Stimulated activated CD4-positive, alpha-beta T cell treated with anti-CD3 and anti-CD28 coated beads, Interleukin-15, amount 100 ng/mL, for 48 hours (primary cell): ENCODE measurements around the gene TRIP13.
"Not testable (repeated sequence)": the region's sequence is repeated elsewhere in the genome, so short reads cannot be mapped to it uniquely, and the experiment has no call there.

Experiments used
- DNase-seq, 2 donors: peaks; one replicate each; pipeline ENCODE4 v3.0.0-alpha.2; 2020; ENCODE audit warnings: low read depth in 2 of 2

Gene TRIP13, protein sequence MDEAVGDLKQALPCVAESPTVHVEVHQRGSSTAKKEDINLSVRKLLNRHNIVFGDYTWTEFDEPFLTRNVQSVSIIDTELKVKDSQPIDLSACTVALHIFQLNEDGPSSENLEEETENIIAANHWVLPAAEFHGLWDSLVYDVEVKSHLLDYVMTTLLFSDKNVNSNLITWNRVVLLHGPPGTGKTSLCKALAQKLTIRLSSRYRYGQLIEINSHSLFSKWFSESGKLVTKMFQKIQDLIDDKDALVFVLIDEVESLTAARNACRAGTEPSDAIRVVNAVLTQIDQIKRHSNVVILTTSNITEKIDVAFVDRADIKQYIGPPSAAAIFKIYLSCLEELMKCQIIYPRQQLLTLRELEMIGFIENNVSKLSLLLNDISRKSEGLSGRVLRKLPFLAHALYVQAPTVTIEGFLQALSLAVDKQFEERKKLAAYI

DNA sequence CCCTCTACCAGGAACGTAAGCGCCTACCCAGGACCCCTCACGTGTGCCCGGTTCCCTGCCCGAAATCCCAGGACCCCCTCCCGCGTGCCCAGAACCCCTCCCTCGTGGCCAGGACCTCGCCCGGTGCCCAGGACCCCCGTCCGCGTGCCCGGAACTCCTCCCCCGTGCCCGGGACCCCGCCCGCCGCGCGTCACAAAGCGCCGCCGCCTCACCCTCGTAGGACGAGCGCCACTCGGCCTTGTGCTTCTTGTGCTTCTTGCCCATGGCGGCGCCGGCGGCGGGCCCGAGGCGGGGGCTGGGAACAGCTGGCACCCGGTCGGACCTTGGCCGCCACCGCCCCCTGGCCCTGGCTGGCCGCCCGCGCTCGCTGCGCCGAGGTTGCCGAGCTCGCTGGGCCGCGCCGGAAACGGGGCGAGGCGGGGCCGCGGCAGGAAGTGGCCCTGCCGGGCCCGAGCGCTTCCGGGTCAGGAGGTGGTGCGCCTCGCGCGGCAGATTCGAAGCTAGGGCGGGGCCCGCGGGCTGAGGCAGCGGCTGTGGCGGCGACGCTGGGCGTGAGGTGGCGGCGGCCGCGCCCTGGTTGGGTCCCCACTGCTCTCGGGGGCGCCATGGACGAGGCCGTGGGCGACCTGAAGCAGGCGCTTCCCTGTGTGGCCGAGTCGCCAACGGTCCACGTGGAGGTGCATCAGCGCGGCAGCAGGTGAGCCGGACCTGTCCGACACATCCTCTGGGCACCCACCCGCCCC lies at the start of gene TRIP13, which contains the start of gene BRD9:
TSS of gene TRIP13 (plus strand) at position 491 of the 743 bp plus-strand sequence. CDS start at position 606, 115 bp downstream.
TSS of gene BRD9 (minus strand) at position 408 of the 743 bp plus-strand sequence. CDS start at position 264, 144 bp downstream.
- peak; percentile 70 to 80 for DNase-seq

DNA sequence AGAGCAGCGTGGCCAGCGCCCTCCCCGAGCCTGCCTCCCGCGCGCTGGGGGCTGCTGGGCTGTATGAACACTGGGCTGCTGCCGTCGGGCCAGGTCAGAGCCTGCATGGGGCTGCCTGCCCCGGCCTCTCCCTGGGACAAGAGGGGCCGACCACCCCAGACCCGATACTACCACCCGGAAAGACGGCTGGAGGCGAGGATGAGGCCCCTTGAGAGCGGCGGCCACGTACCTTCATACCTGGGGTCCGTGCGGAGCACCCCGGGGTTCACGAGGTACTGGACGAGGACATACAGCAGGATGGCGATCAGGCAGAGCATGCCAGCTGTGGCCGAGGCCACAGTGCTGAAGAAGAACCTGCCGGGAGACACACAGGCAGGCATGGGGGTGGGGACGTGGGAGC lies 49.3 kb upstream of the TRIP13 start:
- DNase-seq, result not testable (repeated sequence)

DNA sequence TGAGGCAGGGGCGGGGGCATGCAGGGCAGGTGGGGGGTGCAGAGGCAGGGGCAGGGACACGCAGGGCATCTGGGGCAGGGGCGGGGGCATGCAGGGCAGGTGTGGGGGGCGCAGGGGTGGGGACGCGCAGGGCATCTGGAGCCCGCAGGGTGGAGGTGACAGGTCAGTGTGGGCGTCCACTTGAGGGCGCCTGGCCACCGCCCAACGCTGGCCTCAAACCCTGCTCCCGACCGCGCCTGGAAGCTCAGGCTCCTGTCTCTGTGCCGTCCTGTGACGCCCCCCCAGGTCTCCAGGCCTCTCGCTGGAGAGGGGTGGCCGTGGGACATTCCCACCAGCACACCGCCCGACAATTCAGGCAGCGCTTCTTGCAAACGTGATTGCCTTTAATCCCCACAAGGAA lies 48.8 kb upstream of the TRIP13 start:
- DNase-seq, result not testable (repeated sequence)

DNA sequence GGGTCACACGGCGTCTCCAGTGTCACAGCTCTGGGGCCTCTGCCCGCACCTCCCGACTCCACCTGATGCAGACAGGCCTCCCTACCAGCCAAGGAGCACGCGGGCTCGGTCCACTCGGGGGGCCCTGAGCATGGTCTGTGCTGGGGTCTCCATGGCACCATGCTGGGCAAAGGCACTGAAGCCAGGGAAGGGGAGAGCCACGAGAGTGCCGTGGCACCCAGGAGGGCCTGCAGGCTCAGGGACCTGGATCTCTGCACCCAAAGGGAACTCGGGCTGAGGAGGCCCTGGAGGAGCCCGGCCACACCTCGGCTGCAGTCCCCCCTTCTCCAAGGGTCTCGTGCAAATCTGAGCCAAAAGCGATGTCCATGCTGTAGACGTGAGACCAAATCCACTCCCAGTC lies 48.3 kb upstream of the TRIP13 start:
- not testable (repeated sequence) for DNase-seq

DNA sequence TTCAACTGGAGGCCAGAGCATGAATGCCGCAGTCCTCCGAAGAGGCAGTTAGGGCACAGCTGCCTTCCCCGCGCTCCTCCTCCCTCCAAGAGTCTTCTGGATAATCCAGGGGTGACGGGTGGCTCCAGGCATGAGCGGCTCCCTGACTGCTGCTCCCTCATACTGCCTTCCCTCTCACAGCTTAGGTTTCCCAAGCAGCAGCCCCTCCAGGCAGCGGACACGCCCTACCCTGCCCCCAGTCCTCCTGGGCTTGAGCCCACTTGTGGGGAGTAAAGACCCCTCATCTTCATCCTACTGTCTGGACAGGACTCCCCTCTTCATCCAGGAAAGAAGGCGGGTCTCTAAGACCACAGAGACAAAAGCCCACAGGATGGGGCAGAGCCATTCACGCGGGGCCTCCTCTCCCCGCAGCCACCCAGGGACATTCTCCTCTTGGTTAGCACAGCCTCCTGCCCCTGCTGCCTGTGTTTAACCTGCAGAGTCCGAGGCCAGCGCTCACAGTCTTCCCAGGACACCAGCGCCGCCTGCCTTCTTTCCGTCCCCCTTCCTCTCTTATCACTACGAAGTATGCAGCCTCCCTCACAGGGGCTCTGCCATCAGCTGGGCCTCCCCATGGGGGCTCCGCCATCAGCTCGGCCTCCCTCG lies 47.5 kb upstream of the TRIP13 start:
- not testable (repeated sequence) for DNase-seq

DNA sequence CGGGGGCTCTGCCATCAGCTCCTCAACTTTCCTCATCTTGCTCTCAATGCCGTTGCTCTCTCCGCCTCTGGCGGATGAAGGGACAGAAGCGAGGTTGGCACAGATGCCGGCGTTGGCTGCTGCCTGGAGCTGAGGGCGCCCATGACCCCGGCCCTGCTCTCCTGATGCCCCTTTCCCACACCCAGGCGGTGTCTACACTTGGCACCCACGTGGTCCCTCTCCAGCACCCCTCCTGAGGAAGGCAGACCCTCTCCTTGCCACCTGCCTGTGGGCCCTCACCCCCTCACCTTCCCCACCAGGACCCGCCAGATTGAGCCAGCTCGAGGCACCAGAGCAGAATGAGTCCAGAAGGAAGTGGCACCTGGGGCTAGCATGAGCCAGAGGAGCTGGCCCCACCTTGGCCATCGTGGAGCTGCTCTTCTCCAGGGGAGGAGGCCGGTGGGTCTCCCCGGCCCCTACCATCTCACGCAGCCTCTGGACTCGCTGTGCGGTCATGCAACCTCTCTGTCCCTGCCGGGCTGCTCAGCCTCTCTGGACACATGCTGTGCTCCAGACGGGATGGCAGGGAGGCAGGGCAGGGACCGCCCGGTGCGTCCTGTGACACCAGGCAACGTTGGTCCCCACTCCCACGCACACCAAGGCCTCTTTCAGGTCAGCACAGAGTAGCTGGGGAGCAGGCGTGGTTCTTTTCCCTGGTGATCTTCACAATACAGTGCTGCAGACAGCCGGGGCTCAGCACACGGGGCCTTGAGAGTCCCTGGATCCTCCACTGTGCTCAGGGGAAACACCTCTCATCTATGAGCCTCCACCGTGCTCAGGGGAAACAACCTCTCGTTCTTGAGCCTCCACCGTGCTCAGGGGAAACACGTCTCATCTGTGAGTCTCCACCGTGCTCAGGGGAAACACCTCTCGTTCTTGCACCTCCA lies 46.7 kb upstream of the TRIP13 start:
- not testable (repeated sequence) for DNase-seq

DNA sequence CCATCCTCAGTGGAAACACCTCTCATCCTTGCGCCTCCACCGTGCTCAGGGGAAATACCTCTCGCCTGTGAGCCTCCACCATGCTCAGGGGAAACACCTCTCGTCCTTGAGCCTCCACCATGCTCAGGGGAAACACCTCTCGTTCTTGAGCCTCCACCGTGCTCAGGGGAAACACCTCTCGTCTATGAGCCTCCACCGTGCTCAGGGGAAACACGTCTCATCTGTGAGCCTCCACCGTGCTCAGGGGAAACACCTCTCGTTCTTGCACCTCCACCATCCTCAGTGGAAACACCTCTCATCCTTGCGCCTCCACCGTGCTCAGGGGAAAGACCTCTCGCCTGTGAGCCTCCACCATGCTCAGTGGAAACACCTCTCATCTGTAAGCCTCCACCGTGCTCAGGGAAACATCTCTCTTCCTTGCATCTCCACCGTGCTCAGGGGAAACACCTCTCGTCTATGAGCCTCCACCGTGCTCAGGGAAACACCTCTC lies 46.0 kb upstream of the TRIP13 start:
- DNase-seq, result peak; percentile 13 to 23

DNA sequence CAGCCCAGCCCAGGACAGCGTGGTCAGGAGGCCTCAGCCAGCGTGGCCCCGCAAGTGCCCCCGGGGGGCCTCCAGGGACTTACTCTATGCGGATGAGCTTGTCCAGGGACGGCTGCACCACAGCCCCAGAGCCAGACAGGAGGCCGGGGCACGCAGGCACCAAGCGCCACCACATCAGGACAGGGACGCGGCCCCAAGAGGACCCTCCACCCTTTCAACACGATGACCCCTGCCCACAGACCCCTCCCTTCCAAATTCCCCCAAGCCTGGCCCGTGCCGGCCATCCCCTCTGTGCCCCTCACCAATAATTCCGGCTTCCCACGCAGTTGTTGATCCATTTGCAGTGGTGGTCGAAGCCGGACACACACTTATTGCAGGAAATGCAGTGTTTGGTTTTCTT lies 45.5 kb upstream of the TRIP13 start:
- not testable (repeated sequence) for DNase-seq

DNA sequence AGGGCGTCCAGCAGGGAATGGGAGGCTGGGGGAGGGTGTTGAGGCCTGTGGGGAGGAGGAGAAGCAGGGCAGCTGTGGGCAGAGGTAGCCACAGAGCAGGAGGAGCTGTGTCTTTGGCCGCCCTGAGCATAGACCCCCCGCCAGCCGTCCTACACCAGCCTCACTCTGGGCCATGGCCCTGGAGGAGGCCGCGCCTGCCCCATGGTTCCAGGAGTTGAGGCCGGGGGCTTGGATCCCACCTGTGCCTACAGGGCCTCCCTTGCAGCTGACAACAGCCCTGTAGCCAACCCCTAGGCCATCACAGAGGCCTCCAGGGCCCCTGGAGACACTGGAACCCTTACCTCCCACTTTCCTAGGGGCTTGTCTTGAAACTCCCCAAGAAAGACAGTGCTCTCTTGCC lies 44.9 kb upstream of the TRIP13 start:
- not testable (repeated sequence) for DNase-seq

DNA sequence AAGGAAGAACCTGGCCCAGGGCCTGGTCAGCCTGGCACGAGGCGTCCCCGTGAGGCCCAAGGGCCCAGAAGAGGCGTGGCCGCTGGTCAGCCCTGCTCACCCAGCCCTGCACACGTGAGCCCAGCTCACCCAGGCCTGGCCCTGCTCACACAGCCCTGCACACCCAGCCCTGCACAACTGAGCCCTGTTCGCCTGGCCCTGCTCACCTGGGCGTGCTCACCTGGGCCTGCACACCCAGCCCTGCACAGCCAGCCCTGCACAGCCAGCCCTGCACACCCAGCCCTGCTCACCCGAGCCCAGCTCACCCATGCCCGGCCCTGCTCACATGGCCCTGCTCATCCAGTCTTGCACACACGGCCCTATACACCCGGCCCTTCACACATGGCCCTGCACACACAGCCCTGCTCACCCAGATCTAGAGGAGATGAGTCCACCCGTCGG lies 44.0 kb upstream of the TRIP13 start:
- no peak for DNase-seq

DNA sequence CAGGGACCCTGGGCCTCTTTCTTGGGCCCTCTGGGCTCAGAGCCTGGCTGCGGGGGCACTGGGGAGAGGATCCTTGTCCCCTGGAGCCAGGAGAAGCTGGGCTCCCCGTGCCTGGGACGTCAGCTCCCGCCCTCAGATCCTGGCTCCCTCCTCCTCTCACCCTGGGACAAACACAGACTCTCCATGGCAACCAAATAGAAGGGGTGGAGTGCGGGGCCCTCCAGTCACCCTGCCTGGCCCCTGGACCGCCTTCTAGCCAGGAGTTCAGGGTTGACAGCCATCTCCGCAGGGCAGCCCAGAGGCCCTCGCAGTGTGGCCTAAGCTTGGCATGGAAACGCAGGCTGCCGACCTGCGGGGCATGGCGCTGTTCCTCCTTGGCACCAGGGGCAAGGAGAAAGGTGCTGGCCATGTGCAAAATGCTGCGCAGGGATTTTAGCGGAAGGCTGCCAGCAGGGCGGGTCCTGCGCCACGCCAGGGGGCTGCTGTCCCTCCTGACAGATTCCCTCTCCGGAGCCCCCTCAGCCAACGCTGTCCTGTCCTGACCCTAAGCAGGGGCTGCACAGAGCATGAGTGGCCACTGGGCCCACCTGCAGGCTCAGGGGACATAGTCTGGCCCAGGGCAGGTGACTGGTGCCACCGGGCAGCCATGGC lies 42.9 kb upstream of the TRIP13 start:
- DNase-seq, result no peak

DNA sequence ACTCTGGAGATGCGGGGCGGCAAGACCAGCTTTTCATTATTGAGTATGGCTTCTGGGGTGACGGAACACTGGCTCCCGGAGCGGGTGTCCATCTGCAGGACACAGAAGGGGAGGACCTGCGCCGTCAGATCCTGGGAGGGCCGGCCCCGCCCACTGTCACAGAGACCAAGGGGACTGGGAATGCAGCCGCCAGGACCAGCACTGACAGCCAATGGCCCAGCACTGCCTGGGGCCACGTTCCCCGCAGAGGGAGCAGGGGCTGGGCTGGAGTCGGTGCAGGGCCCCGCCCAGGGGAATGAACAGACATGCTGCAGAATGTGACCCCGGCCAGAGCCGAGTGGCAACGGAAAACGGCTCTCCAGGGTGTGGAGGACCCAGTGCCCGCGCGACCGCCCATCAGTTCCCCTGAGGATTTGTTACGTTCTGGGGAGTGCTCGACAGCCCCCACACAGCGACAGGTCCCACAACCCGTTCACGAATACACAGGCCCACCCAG lies 42.1 kb upstream of the TRIP13 start, which contains the start of gene ZDHHC11:
TSS of gene ZDHHC11 (minus strand) at position 476 of the 496 bp plus-strand sequence. CDS start at position 92, 384 bp downstream.
- DNase-seq, result no peak

DNA sequence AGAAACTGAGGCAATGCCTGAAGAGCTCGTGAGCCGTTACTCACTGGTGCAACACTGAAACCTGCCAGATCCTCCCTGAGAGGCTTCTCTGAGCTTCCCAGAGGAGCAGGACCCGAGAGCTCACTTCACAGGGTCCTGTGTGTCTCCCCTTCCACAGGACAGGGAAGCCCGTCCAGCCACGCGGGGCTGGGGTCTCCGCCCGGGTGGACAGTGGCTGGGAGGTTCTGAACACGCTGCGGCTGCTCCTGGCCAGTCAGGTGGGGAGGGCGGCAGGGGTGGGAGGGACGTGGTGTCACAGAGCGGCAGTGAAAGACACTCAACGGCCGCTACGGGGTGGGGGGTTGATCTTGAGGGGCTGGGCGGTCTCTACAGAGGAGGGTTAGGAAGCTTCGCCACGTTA lies 41.6 kb upstream of the TRIP13 start:
- no peak for DNase-seq

DNA sequence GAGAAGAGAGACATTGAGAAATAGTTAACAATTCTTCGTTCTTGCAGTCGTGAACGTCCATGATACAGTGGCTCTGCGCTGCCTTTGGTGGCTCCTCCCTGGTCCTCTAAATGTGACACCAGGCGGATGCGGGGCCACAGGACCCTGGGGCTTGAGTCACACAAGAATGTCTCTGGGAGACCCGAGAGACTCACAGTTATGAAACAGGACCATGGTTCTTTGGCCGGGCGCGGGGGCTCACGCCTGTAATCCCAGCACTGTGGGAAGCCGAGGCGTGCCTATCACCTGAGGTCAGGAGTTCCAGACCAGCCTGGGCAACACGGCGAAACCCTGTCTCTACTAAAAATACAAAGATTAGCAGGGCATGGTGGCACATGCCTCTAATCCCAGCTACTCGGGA lies 41.1 kb upstream of the TRIP13 start:
- no peak for DNase-seq

DNA sequence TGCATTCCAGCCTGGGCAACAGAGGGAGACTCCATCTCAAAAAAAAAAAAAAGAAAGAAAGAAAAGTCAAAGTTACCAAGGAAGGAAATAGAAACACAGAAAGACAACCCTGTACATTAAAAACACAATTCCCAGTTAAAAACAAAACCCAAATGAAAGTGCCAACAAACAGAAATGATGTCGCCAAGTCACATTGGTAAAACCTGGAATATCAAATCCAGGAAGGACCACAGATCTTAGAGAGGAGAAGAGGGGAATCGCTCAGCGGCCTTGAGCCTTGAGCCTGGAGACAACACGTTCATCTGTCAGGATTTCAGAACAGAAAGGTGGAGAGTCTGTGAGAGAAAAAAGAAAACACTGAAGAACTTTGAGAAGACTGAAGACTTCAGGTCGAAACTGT lies 40.7 kb upstream of the TRIP13 start:
- DNase-seq, result no peak

DNA sequence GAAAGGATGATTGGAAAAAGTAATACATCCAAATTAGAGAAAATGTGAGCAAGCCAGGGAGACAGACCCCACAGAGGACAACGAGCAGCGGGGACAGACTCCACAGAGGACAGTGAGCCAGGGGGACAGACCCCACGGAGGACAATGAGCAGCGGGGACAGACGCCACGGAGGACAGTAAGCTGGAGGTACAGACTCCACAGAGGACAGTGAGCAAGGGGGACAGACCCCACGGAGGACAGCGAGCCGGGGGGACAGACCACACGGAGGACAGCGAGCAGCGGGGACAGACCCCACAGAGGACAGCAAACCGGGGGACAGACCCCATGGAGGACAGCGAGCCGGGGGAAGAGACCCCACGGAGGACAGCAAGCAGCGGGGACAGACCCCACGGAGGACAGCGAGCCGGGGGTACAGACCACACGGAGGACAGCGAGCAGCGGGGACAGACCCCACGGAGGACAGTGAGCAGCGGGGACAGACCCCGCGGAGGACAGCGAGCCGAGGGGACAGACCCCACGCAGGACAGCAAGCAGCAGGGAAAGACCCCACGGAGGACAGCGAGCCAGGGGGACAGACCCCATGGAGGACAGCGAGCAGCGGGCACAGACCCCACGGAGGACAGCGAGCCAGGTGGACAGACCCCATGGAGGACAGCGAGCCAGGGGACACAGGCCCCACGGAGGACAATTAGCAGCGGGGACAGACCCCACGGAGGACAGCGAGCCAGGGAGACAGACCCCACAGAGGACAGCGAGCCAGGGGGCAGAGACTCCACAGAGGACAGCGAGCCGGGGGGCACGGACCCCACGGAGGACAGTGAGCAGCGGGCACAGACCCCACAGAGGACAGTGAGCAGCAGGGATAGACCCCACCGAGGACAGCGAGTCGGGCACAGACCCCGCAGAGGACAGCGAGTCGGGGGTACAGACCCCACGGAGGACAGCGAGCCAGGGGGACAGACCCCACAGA lies 40.0 kb upstream of the TRIP13 start:
- no peak for DNase-seq

DNA sequence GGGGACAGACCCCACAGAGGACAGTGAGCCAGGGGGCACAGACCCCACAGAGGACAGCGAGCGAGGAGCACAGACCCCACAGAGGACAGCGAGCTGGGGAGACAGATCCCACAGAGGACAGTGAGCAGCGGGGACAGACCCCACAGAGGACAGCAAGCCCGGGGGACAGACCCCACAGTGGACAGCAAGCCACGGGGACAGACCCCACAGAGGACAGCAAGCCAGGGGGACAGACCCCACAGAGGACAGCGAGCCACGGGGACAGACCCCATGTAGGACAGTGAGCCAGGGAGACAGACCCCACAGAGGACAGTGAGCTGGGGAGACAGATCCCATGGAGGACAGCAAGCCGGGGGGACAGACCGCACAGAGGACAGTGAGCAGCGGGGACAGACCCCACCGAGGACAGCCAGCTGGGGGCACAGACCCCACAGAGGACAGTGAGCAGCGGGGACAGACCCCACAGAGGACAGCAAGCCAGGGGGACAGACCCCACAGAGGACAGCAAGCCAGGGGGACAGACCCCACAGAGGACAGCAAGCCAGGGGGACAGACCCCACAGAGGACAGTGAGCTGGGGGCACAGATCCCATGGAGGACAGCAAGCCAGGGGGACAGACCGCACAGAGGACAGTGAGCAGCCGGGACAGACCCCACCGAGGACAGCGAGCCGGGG lies 39.1 kb upstream of the TRIP13 start:
- DNase-seq, result not testable (repeated sequence)

DNA sequence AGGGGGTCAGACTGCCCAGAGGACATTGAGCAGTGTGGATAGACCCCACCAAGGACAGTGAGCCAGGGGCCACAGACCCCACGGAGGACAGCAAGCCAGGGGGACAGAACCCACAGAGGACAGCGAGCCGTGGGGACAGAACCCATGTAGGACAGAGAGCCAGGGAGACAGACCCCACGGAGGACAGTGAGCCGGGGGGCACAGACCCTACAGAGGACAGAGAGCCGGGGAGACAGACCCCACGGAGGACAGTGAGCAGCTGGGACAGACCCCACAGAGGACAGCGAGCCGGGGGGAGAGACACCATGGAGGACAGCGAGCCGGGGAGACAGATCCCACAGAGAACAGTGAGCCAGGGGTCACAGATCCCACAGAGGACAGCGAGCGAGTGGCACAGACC lies 38.5 kb upstream of the TRIP13 start:
- no peak for DNase-seq
